Neural cell (in vitro differentiated cells): Measurements from ENCODE around the gene GLB1L.

Source experiments
- EP300 ChIP-seq: fragments of 450-650 bp; conservative IDR thresholded peaks from 2 replicates; pipeline ENCODE4 v1.6.1; 2014; ENCODE audit warnings: antibody characterized with exemption, mild to moderate bottlenecking, moderate library complexity; ENCODE audit not compliant: poor library complexity, severe bottlenecking
- EZH2 ChIP-seq: fragments of 200-600, 300-800 bp; shearing (Covaris generic), sonication (generic); IDR thresholded peaks from 2 replicates; pipeline ENCODE4 v1.6.1; 2014; ENCODE audit warnings: antibody characterized with exemption, low read length, borderline replicate concordance, mild to moderate bottlenecking; ENCODE audit not compliant: insufficient read depth, poor library complexity, severe bottlenecking
- POLR2AphosphoS5 ChIP-seq: IDR thresholded peaks from 2 replicates; pipeline ENCODE4 v1.6.1; 2012
- TAF1 ChIP-seq: IDR thresholded peaks from 2 replicates; pipeline ENCODE4 v1.6.1; 2012; ENCODE audit warnings: low read depth

DNA sequence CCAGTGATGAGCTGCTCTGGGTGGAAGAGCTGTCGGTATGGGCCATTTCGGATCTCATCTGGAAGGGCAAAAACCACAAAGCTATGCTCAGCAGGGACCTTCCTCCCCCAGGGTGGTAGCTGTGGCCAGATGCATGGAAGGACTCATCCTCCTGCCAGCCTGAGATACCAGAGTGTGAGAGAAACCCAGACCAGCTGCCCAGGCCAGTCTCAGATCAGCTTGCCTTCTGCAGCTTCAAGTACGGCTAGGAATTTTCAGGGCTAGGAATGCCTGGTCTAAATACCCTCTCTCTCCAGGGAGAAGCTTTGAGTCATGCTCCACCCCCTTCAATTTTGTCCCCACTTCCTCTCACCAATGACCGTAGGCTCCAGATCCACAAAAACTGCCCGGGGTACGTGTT is 6.4 kb upstream of the GLB1L start:
- TF ChIP-seq EP300: no peak
- TF ChIP-seq POLR2AphosphoS5: no peak
- no peak for TF ChIP-seq TAF1
- no peak for TF ChIP-seq EZH2
